Measurements from ENCODE around the gene AGPAT2.

GRCh38 chr9:136688274-136689107 lies 1.2 kb upstream of the AGPAT2 start:
- TF ChIP-seq, protein P1, sequence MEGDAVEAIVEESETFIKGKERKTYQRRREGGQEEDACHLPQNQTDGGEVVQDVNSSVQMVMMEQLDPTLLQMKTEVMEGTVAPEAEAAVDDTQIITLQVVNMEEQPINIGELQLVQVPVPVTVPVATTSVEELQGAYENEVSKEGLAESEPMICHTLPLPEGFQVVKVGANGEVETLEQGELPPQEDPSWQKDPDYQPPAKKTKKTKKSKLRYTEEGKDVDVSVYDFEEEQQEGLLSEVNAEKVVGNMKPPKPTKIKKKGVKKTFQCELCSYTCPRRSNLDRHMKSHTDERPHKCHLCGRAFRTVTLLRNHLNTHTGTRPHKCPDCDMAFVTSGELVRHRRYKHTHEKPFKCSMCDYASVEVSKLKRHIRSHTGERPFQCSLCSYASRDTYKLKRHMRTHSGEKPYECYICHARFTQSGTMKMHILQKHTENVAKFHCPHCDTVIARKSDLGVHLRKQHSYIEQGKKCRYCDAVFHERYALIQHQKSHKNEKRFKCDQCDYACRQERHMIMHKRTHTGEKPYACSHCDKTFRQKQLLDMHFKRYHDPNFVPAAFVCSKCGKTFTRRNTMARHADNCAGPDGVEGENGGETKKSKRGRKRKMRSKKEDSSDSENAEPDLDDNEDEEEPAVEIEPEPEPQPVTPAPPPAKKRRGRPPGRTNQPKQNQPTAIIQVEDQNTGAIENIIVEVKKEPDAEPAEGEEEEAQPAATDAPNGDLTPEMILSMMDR (IDR thresholded peaks at IDR 0.05 in 4 of 5, conservative IDR thresholded peaks at IDR 0.05 in 1 of 5) = no peak
- no peak for TF ChIP-seq POLR2A (IDR thresholded peaks at IDR 0.05)
